ENCODE data around the gene FAM217A.

FAM217A gene

GRCh38 chr6:4088704-4089103, 9.8 kb upstream of the FAM217A start:
- in situ Hi-C loops (cut with MboI; ENCODE audit: low sequenced_read_pairs): no loop called here

GRCh38 chr6:4085332-4085700, 6.4 kb upstream of the FAM217A start:
- in situ Hi-C loops (cut with MboI; ENCODE audit: low sequenced_read_pairs): no loop called here

- in situ Hi-C loops (cut with MboI; ENCODE audit: low sequenced_read_pairs): no loop called here
These were observed 5.8 kb upstream of the FAM217A start for GRCh38 chr6:4084444-4085331.

GRCh38 chr6:4074478-4075235, 4.3 kb downstream of the FAM217A start:
- in situ Hi-C loops (cut with MboI; ENCODE audit: low sequenced_read_pairs): no loop called here

GRCh38 chr6:4071330-4071729, 7.6 kb downstream of the FAM217A start:
- in situ Hi-C loops (cut with MboI; ENCODE audit: low sequenced_read_pairs): no loop called here

GRCh38 chr6:4069199-4069598, 9.7 kb downstream of the FAM217A start:
- in situ Hi-C loops (cut with MboI; ENCODE audit: low sequenced_read_pairs): no loop called here

- in situ Hi-C loops (cut with MboI; ENCODE audit: low sequenced_read_pairs): no loop called here
These were observed 11.3 kb downstream of the FAM217A start for GRCh38 chr6:4067673-4068072.

GRCh38 chr6:4066029-4066755, 12.7 kb downstream of the FAM217A start:
- in situ Hi-C loops (cut with MboI; ENCODE audit: low sequenced_read_pairs): no loop called here

GRCh38 chr6:4059115-4059777, 19.7 kb downstream of the FAM217A start:
- in situ Hi-C loops (cut with MboI; ENCODE audit: low sequenced_read_pairs): no loop called here

GRCh38 chr6:4057036-4057435, 21.9 kb downstream of the FAM217A start:
- in situ Hi-C loops (cut with MboI; ENCODE audit: low sequenced_read_pairs): no loop called here

GRCh38 chr6:4055420-4056041, 23.4 kb downstream of the FAM217A start:
- in situ Hi-C loops (cut with MboI; ENCODE audit: low sequenced_read_pairs): no loop called here

- in situ Hi-C loops (cut with MboI; ENCODE audit: low sequenced_read_pairs): no loop called here
These were observed 29.7 kb downstream of the FAM217A start for GRCh38 chr6:4049246-4049645.

- in situ Hi-C loops (cut with MboI; ENCODE audit: low sequenced_read_pairs): no loop called here
These were observed 37.5 kb downstream of the FAM217A start for GRCh38 chr6:4041480-4041879.

- in situ Hi-C loops (cut with MboI; ENCODE audit: low sequenced_read_pairs): no loop called here
These were observed 39.6 kb downstream of the FAM217A start for GRCh38 chr6:4039348-4039747.

- in situ Hi-C loops (cut with MboI; ENCODE audit: low sequenced_read_pairs): no loop called here
These were observed 42.4 kb downstream of the FAM217A start for GRCh38 chr6:4036581-4036980.

GRCh38 chr6:4032475-4032874, 46.5 kb downstream of the FAM217A start:
- in situ Hi-C loops (cut with MboI; ENCODE audit: low sequenced_read_pairs): no loop called here

- in situ Hi-C loops (cut with MboI; ENCODE audit: low sequenced_read_pairs): no loop called here
These were observed 47.5 kb downstream of the FAM217A start for GRCh38 chr6:4031442-4031841.

- in situ Hi-C loops (cut with MboI; ENCODE audit: low sequenced_read_pairs): no loop called here
These were observed 48.3 kb downstream of the FAM217A start for GRCh38 chr6:4030669-4031068.

GRCh38 chr6:4029687-4030086, 49.2 kb downstream of the FAM217A start:
- in situ Hi-C loops (cut with MboI; ENCODE audit: low sequenced_read_pairs): no loop called here

GRCh38 chr6:4028051-4028450, 50.9 kb downstream of the FAM217A start:
- in situ Hi-C loops (cut with MboI; ENCODE audit: low sequenced_read_pairs): no loop called here

GRCh38 chr6:4025681-4026080, 53.3 kb downstream of the FAM217A start:
- in situ Hi-C loops (cut with MboI; ENCODE audit: low sequenced_read_pairs): no loop called here
